ENCODE data around the gene TP53INP2.

Gene TP53INP2

DNA sequence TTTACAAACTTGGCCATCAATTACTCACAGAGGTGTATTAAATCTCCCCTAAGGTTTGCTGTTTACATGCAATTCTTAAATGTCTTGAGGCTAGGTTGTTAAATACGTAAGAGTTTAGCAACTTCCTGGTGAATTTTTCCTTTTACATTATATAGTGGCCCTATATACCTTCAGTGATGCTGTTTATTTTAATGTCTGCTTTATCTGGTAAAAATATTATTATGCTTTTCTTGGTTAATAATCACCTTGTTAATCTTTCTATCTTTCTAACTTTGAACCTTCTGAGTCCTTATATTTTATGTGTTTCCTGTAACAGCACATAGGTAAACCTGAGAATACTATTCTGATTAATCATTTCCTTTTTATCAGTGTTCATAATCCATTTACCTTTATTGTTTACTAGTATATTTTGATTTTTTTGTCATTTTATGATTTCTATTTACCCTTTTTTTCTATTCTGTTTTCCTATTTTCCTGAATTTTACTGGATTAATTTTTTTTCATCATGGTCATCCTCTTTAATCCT, 57.9 kb downstream of the TP53INP2 start:
- H3K4me3 ChIP-seq (ENCODE audit: severe bottlenecking) = no peak overlapping the region
- H3K36me3 ChIP-seq (ENCODE audit: low read depth) = peaks cover 95% of the 10 kb centered on the region
- H3K27me3 ChIP-seq (ENCODE audit: insufficient read depth, poor library complexity, severe bottlenecking) = no peaks in the 10 kb centered on the region
- ATAC-seq (ENCODE audit: low read depth) (peak; percentile 59), DNase-seq (ENCODE audit: low spot score) (no peak)
- TF ChIP-seq, protein P1, sequence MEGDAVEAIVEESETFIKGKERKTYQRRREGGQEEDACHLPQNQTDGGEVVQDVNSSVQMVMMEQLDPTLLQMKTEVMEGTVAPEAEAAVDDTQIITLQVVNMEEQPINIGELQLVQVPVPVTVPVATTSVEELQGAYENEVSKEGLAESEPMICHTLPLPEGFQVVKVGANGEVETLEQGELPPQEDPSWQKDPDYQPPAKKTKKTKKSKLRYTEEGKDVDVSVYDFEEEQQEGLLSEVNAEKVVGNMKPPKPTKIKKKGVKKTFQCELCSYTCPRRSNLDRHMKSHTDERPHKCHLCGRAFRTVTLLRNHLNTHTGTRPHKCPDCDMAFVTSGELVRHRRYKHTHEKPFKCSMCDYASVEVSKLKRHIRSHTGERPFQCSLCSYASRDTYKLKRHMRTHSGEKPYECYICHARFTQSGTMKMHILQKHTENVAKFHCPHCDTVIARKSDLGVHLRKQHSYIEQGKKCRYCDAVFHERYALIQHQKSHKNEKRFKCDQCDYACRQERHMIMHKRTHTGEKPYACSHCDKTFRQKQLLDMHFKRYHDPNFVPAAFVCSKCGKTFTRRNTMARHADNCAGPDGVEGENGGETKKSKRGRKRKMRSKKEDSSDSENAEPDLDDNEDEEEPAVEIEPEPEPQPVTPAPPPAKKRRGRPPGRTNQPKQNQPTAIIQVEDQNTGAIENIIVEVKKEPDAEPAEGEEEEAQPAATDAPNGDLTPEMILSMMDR (IDR thresholded peaks at IDR 0.05; ENCODE audit: poor library complexity, severe bottlenecking) = no peak
- H3K9me3 ChIP-seq (ENCODE audit: severe bottlenecking) = no peaks in the 10 kb centered on the region
- peaks cover 17% of the 10 kb centered on the region for H3K4me1 ChIP-seq (ENCODE audit: insufficient read depth, poor library complexity, severe bottlenecking)
- peak overlapping the region; percentile 22 for H3K27ac ChIP-seq (ENCODE audit: poor library complexity, severe bottlenecking)
